PFSK-1 (cell line): ENCODE measurements around the gene BROX.

Source experiments
- POLR2AphosphoS5 ChIP-seq: IDR thresholded peaks from 2 replicates; pipeline ENCODE4 v1.6.1; 2012; ENCODE audit warnings: low read depth, mild to moderate bottlenecking, control low read depth, low read length, moderate library complexity
- REST ChIP-seq, 2 experiments: IDR thresholded peaks; 2 replicates each; pipeline versions ENCODE4 v1.6.1 to v1.8.0; 2011 to 2012; ENCODE audit warnings: low read depth in 2 of 2, low read length in 2 of 2, control low read depth in 1 of 2, inconsistent platforms in 1 of 2, mild to moderate bottlenecking in 1 of 2, moderate library complexity in 1 of 2; ENCODE audit not compliant: insufficient read depth in 1 of 2
- SIN3A ChIP-seq: IDR thresholded peaks from 2 replicates; pipeline ENCODE4 v1.6.1; 2012; ENCODE audit warnings: mild to moderate bottlenecking, low read length, moderate library complexity, borderline replicate concordance; ENCODE audit not compliant: insufficient read depth
- TAF1 ChIP-seq: IDR thresholded peaks from 2 replicates; pipeline ENCODE4 v1.6.1; 2012; ENCODE audit warnings: low read length, control low read depth, borderline replicate concordance; ENCODE audit not compliant: insufficient read depth

GRCh38 chr1:222732216-222733159, 20.1 kb downstream of the BROX start:
- TF ChIP-seq REST (IDR thresholded peaks at IDR 0.05; ENCODE audit: insufficient read depth in 1 of 2, low read depth in 2 of 2, low read length in 2 of 2) (no peak), POLR2AphosphoS5 (no peak), SIN3A (no peak), TAF1 (no peak)
